HUES6 (cell line): ENCODE results near the gene ZIC5.
A peak's percentile ranks its signal among the peaks of the same experiment; 100 is the strongest.

Experiments
- H3K27ac ChIP-seq: 2 replicates; pipeline ENCODE4 v1.7.0; 2013; ENCODE audit warnings: low read depth, mild to moderate bottlenecking, low read length, inconsistent platforms
- H3K27me3 ChIP-seq: 2 replicates; pipeline ENCODE4 v1.6.1; 2013; ENCODE audit warnings: low read length; ENCODE audit not compliant: control insufficient read depth, insufficient read depth
- H3K36me3 ChIP-seq: 2 replicates; pipeline ENCODE4 v1.6.1; 2013; ENCODE audit warnings: low read length; ENCODE audit not compliant: control insufficient read depth, insufficient read depth
- H3K4me1 ChIP-seq: 2 replicates; pipeline ENCODE4 v1.6.1; 2013; ENCODE audit warnings: low read length; ENCODE audit not compliant: control insufficient read depth, insufficient read depth
- H3K4me3 ChIP-seq: 2 replicates; pipeline ENCODE4 v1.5.1; 2013; ENCODE audit warnings: low read depth, low read length
- H3K9ac ChIP-seq: one replicate; pipeline ENCODE4 v1.6.1; 2013; ENCODE audit warnings: mild to moderate bottlenecking, low read length
- H3K9me3 ChIP-seq: 2 replicates; pipeline ENCODE4 v1.6.1; 2013; ENCODE audit warnings: low read depth, low read length; ENCODE audit not compliant: control insufficient read depth, insufficient read depth

ZIC5 gene

GRCh38 chr13:99985886-99986527 is 14.4 kb upstream of the ZIC5 start:
- Histone ChIP-seq H3K27ac (no peak overlapping the region), H3K36me3 (peaks cover 24% of the 10 kb centered on the region), H3K27me3 (peaks cover 82% of the 10 kb centered on the region), H3K9ac (no peak overlapping the region), H3K9me3 (no peaks in the 10 kb centered on the region), H3K4me3 (peak overlapping the region; percentile 50), H3K4me1 (peaks cover 44% of the 10 kb centered on the region)

GRCh38 chr13:99985241-99985874 is 13.8 kb upstream of the ZIC5 start:
- Histone ChIP-seq H3K4me1 (peaks cover 38% of the 10 kb centered on the region), H3K27me3 (peaks cover 75% of the 10 kb centered on the region), H3K27ac (peak overlapping the region; percentile 28; the same call in 1 of the 2 replicates), H3K9ac (peak overlapping the region; percentile 90), H3K36me3 (peaks cover 24% of the 10 kb centered on the region), H3K9me3 (no peaks in the 10 kb centered on the region), H3K4me3 (peak overlapping the region; percentile 86)

- Histone ChIP-seq H3K9me3 (no peaks in the 10 kb centered on the region), H3K9ac (peak overlapping the region; percentile 90), H3K27me3 (peaks cover 74% of the 10 kb centered on the region), H3K36me3 (peaks cover 24% of the 10 kb centered on the region), H3K4me3 (peak overlapping the region; percentile 86), H3K4me1 (peaks cover 31% of the 10 kb centered on the region), H3K27ac (peak overlapping the region; percentile 28; the same call in 1 of the 2 replicates)
Observed at GRCh38 chr13:99984461-99985240, 13.1 kb upstream of the ZIC5 start.

GRCh38 chr13:99983499-99984401 is 12.2 kb upstream of the ZIC5 start:
- H3K4me1 ChIP-seq, result peaks cover 27% of the 10 kb centered on the region
- H3K9me3 ChIP-seq, result no peaks in the 10 kb centered on the region
- H3K27ac ChIP-seq, result peak overlapping the region; percentile 28; the same call in 1 of the 2 replicates
- H3K27me3 ChIP-seq, result peaks cover 75% of the 10 kb centered on the region
- H3K9ac ChIP-seq, result peak overlapping the region; percentile 90
- peaks cover 24% of the 10 kb centered on the region for H3K36me3 ChIP-seq
- H3K4me3 ChIP-seq, result peak overlapping the region; percentile 86

- Histone ChIP-seq H3K27me3 (peaks cover 75% of the 10 kb centered on the region), H3K4me3 (peak overlapping the region; percentile 86), H3K27ac (peak overlapping the region; percentile 28; the same call in 1 of the 2 replicates), H3K36me3 (peaks cover 24% of the 10 kb centered on the region), H3K4me1 (peaks cover 27% of the 10 kb centered on the region), H3K9me3 (no peaks in the 10 kb centered on the region), H3K9ac (peak overlapping the region; percentile 90)
Observed at GRCh38 chr13:99982731-99983498, 11.3 kb upstream of the ZIC5 start.

- peak overlapping the region; percentile 90 for H3K9ac ChIP-seq
- H3K9me3 ChIP-seq, result no peaks in the 10 kb centered on the region
- H3K4me1 ChIP-seq, result peaks cover 27% of the 10 kb centered on the region
- H3K4me3 ChIP-seq, result peak overlapping the region; percentile 86
- H3K27ac ChIP-seq, result peak overlapping the region; percentile 72; the same call in 1 of the 2 replicates
- H3K36me3 ChIP-seq, result peaks cover 24% of the 10 kb centered on the region
- H3K27me3 ChIP-seq, result peaks cover 75% of the 10 kb centered on the region
Observed at GRCh38 chr13:99982036-99982730, 10.6 kb upstream of the ZIC5 start.

GRCh38 chr13:99981735-99982035 is 10.1 kb upstream of the ZIC5 start, which contains the start of gene ZIC2:
TSS of gene ZIC2 (plus strand) at chr13:99981784. CDS start at chr13:99982065, 281 bp downstream.
- peaks cover 24% of the 10 kb centered on the region for H3K36me3 ChIP-seq
- peaks cover 26% of the 10 kb centered on the region for H3K4me1 ChIP-seq
- H3K9ac ChIP-seq, result peak within 1 kb of the TSS; percentile 90
- H3K27ac ChIP-seq, result peak within 1 kb of the TSS; percentile 72; the same call in 1 of the 2 replicates
- H3K27me3 ChIP-seq, result peaks cover 75% of the 10 kb centered on the region
- H3K9me3 ChIP-seq, result no peaks in the 10 kb centered on the region
- peak within 1 kb of the TSS; percentile 86 for H3K4me3 ChIP-seq

GRCh38 chr13:99980824-99981734 is 9.5 kb upstream of the ZIC5 start:
- Histone ChIP-seq H3K9me3 (no peaks in the 10 kb centered on the region), H3K9ac (peak overlapping the region; percentile 81), H3K4me1 (peaks cover 25% of the 10 kb centered on the region), H3K27ac (peak overlapping the region; percentile 56; the same call in 1 of the 2 replicates), H3K36me3 (peaks cover 20% of the 10 kb centered on the region), H3K27me3 (peaks cover 75% of the 10 kb centered on the region), H3K4me3 (peak overlapping the region; percentile 86)
